ENCODE measurements around the gene APC. TPM values are rescaled to one million over a fixed set of nuclear protein-coding genes. Genes with fewer than 3 reads are reported as not detected.
A peak's percentile ranks its signal among the peaks of the same experiment; 100 is the strongest.

APC gene
- total and polyA plus RNA-seq, 8 donors, result 4.2 to 24.0 (median 14.7) TPM

- intact Hi-C loops (cut with DNase I), result no loop called here
- peak within 1 kb of the TSS; percentile 58 to 80 (median 72) for H3K27ac ChIP-seq
- H3K4me3 ChIP-seq, result peak within 1 kb of the TSS; percentile 56 to 93 (median 73)
- ATAC-seq (peak; percentile 94 to 99 (median 98)), DNase-seq (peak; percentile 89 to 96 (median 94)), FAIRE-seq (peak; percentile 73)
- no peaks in the 10 kb centered on the region for H3K27me3 ChIP-seq
- no peak for TF ChIP-seq CTCF (IDR thresholded peaks at IDR 0.05)
- H3K4me1 ChIP-seq, result peaks cover 3 to 26% (median 13%) of the 10 kb centered on the region in 3 donors
- no peaks in the 10 kb centered on the region for H3K9me3 ChIP-seq
- 1 to 3% methylated on average over 47 of the region's 47 CpGs for WGBS, 2 donors
- H3K36me3 ChIP-seq, result peaks cover 0 to 14% (median 8%) of the 10 kb centered on the region in 3 donors
These were observed 123.4 kb downstream of the APC start, which contains the start of gene SRP19 for GRCh38 chr5:112860929-112861637. Gene SRP19 (plus strand): TSS chr5:112861287. CDS start chr5:112861377, 90 bp downstream.

DNA sequence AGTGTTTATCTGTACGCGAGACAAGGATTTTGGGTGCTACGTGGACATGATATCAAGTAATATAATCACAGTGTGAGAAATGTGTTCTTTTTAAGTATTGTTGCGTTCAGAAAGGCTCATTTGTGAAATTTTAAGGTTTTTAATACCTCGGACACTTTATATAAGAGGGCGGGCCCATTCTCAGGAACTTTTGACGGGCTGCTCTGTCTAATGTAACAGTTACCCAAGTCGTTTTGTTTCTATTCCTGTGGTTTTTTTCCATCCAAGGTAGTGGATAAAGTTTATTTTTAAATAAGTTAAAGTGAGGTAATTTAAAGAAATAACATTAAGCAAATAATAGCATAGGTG is 123.9 kb downstream of the APC start:
- peaks cover 3 to 26% (median 13%) of the 10 kb centered on the region in 3 donors for H3K4me1 ChIP-seq
- H3K9me3 ChIP-seq, result no peaks in the 10 kb centered on the region
- intact Hi-C loops (cut with DNase I), result no loop called here
- no peaks in the 10 kb centered on the region for H3K27me3 ChIP-seq
- peaks cover 0 to 18% (median 8%) of the 10 kb centered on the region in 3 donors for H3K36me3 ChIP-seq
- WGBS, 2 donors, result 0% methylated on average over 8 of the region's 8 CpGs
- TF ChIP-seq CTCF (IDR thresholded peaks at IDR 0.05), result no peak
- H3K27ac ChIP-seq, result peak overlapping the region; percentile 58 to 80 (median 72)
- H3K4me3 ChIP-seq, result peak overlapping the region; percentile 56 to 93 (median 73)
- FAIRE-seq (no peak), DNase-seq (no peak), ATAC-seq (peak in 1 of 4 donors; percentile 13)

DNA sequence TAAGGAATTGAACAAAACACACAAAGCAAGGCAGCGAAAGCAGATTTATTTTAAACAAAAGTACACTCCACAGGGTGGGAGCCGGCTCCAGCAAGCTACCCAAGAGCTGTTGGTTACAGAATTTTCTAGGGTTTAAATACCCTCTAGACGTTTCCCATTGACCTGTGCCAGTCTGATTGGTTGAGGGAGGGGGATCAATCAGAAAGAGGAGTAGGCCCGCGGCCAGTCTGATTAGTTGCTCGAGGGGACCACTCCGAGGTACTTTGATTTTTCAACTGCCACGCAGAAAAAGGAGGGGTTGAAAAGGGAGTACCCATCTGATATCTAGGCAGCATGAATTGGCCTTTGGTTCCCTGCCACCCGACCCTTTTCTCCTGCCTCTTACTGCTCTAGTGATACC is 124.4 kb downstream of the APC start:
- peaks cover 0 to 22% (median 8%) of the 10 kb centered on the region in 3 donors for H3K36me3 ChIP-seq
- no peaks in the 10 kb centered on the region for H3K27me3 ChIP-seq
- no peak for FAIRE-seq
- H3K4me3 ChIP-seq, result peak overlapping the region; percentile 56 to 93 (median 73)
- intact Hi-C loops (cut with DNase I), result no loop called here
- peak in 2 of 4 donors; percentile 5 to 17 for ATAC-seq
- DNase-seq, result no peak
- H3K4me1 ChIP-seq, result peaks cover 3 to 26% (median 13%) of the 10 kb centered on the region in 3 donors
- no peak for TF ChIP-seq CTCF (IDR thresholded peaks at IDR 0.05)
- WGBS, 2 donors, result 11 to 19% methylated on average over 9 of the region's 9 CpGs
- H3K27ac ChIP-seq, result no peak overlapping the region
- no peaks in the 10 kb centered on the region for H3K9me3 ChIP-seq

DNA sequence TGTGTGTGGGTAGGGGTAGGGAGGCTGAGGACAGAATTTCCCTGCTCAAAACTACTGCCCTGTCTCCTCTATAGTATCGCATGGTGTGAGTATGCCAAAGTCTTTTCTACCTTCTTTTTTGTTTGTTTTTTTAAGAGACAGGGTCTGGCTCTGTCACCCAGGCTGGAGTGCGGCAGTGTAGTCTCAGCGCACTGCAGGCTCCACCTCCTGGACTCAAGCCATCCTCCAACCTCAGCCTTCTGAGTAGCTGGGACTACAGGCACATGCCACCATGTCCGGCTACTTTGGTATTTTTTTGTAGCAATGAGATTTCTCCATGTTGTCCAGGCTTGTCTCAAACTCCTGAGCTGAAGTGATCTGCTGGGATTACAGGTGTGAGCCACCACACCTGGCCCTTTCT is 125.9 kb downstream of the APC start:
- H3K36me3 ChIP-seq, result peaks cover 0 to 29% (median 8%) of the 10 kb centered on the region in 3 donors
- intact Hi-C loops (cut with DNase I), result no loop called here
- H3K27ac ChIP-seq, result no peak overlapping the region
- TF ChIP-seq CTCF (IDR thresholded peaks at IDR 0.05), result no peak
- peak overlapping the region in 2 of 4 donors; percentile 66 to 80 for H3K4me3 ChIP-seq
- WGBS, 2 donors, result 33 to 35% methylated on average over 4 of the region's 4 CpGs
- FAIRE-seq, result no peak
- peak; percentile 41 to 59 (median 48) for ATAC-seq
- H3K9me3 ChIP-seq, result no peaks in the 10 kb centered on the region
- no peaks in the 10 kb centered on the region for H3K27me3 ChIP-seq
- DNase-seq, result peak in 5 of 6 donors; percentile 55 to 74 (median 66)
- H3K4me1 ChIP-seq, result peaks cover 3 to 26% (median 13%) of the 10 kb centered on the region in 3 donors

DNA sequence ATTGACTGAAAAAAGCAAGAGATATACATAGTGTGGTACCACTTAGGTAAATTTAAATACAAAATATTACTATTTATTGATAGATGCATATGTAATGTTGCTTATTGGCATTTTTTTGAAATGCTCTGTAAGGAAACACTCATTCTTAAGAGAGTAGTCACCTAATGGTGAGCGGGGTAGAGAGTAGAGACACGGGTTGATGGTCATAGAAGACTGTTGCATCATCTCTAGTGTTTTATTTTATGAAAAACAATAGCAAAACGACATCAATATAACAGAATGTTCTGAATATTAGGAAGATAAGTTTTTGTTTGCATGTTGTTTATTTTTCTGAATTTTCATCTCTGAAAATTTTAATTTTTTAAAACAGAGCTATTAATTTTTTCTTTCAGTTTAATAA is 127.4 kb downstream of the APC start:
- no peak for TF ChIP-seq CTCF (IDR thresholded peaks at IDR 0.05)
- Histone ChIP-seq H3K4me1 (peaks cover 3 to 26% (median 13%) of the 10 kb centered on the region in 3 donors), H3K9me3 (no peaks in the 10 kb centered on the region), H3K4me3 (no peak overlapping the region), H3K27ac (no peak overlapping the region), H3K27me3 (no peaks in the 10 kb centered on the region), H3K36me3 (peaks cover 0 to 38% (median 8%) of the 10 kb centered on the region in 3 donors)
- no peak for FAIRE-seq
- intact Hi-C loops (cut with DNase I), result no loop called here
- no peak for ATAC-seq
- WGBS, 2 donors, result 87 to 88% methylated on average over 3 of the region's 3 CpGs
- no peak for DNase-seq

All from pancreas (tissue), 10 donors.